Small intestine (tissue), 7 donors: ENCODE results near the gene CLEC19A. TPM values are rescaled to one million over a fixed set of nuclear protein-coding genes. Genes with fewer than 3 reads are reported as not detected.
A peak's percentile ranks its signal among the peaks of the same experiment; 100 is the strongest.

Experiments used
- DNase-seq, 2 donors: peaks; one replicate each; pipeline versions ENCODE4 v3.0.0 to v3.0.0-alpha.2; 2013
- FAIRE-seq: peaks from 2 replicates; lab custom pipeline; 2012; peaks lifted over from hg19 to GRCh38; lab: Jason Lieb, UNC
- H3K27ac ChIP-seq, 3 donors: one replicate each; pipeline ENCODE4 v1.5.1; 2013; ENCODE audit warnings: low read length in 2 of 3, mild to moderate bottlenecking in 2 of 3, control low read depth in 1 of 3, inconsistent platforms in 1 of 3, low read depth in 1 of 3, moderate library complexity in 1 of 3
- H3K27me3 ChIP-seq, 3 donors: one replicate each; pipeline ENCODE4 v1.6.1; 2013; ENCODE audit warnings: low read length in 3 of 3, inconsistent platforms in 1 of 3; ENCODE audit not compliant: control insufficient read depth in 3 of 3, insufficient read depth in 3 of 3
- H3K36me3 ChIP-seq, 3 donors: one replicate each; pipeline ENCODE4 v1.6.1; 2013; ENCODE audit warnings: low read length in 3 of 3, inconsistent platforms in 1 of 3, low read depth in 1 of 3, mild to moderate bottlenecking in 1 of 3, moderate library complexity in 1 of 3; ENCODE audit not compliant: control insufficient read depth in 3 of 3, insufficient read depth in 2 of 3
- H3K4me1 ChIP-seq, 3 donors: one replicate each; pipeline ENCODE4 v1.6.1; 2013; ENCODE audit warnings: low read length in 2 of 3, inconsistent platforms in 1 of 3, low read depth in 1 of 3, mild to moderate bottlenecking in 1 of 3, moderate library complexity in 1 of 3; ENCODE audit not compliant: control insufficient read depth in 3 of 3, insufficient read depth in 2 of 3
- H3K4me3 ChIP-seq, 3 donors: one replicate each; pipeline ENCODE4 v1.5.1; 2013; ENCODE audit warnings: low read length in 3 of 3, control low read depth in 1 of 3, inconsistent platforms in 1 of 3, low read depth in 1 of 3, mild to moderate bottlenecking in 1 of 3, moderate library complexity in 1 of 3
- H3K9me3 ChIP-seq, 2 donors: one replicate each; pipeline ENCODE4 v1.6.1; 2013; ENCODE audit warnings: low read depth in 1 of 2, low read length in 1 of 2; ENCODE audit not compliant: control insufficient read depth in 2 of 2, insufficient read depth in 1 of 2
- WGBS, 3 donors: extraction: QIAGEN DNeasy Blood & Tissue Kit; methylation state at CpG; one replicate each; pipeline ENCODE4 v1.1.7; 2013; 5-methylcytosine and 5-hydroxymethylcytosine counted together
- polyA plus RNA-seq, 4 donors: library from polyadenylated mRNA; stranded (reverse) in 3 of 4; unstranded in 1 of 4; fragments of 200-250 nt in 3 of 4; fragments of 120-200 nt in 1 of 4; gene quantifications; one replicate each; pipeline versions ENCODE4 v1.2.1 to v1.2.3, GENCODE V29; 2013
- donor health status: healthy with polysubstance abuse.
- donor health status: control.
- donor health status: control.
- donor health status: Bipolar disorder and iron deficiency.
- donor health status: healthy.

The CLEC19A gene
- polyA plus RNA-seq, 4 donors = not detected

DNA sequence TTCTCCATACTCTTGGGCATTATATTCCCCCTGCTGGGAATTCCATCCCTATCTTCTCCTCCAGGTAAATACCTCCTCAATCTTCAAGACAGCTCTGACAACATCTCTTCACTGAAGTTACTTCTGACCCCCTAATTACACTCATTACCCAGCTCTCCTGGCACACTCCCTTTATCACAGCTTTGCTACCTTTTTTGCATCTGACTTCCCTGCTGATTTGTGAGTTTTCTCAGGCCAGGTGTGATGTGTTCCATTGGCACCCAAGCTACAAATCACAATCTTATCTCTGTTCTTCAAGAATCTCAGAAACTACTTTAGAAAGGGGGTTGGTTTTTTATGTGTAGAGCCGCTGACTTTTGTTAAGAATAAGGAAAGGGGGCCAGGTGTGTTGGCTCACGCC is 14.0 kb downstream of the CLEC19A start:
- no peaks in the 10 kb centered on the region for H3K4me1 ChIP-seq
- H3K27ac ChIP-seq = no peak overlapping the region
- no peaks in the 10 kb centered on the region for H3K27me3 ChIP-seq
- no peaks in the 10 kb centered on the region for H3K9me3 ChIP-seq
- DNase-seq = no peak
- no peaks in the 10 kb centered on the region for H3K36me3 ChIP-seq
- no peak overlapping the region for H3K4me3 ChIP-seq
- no peak for FAIRE-seq
- WGBS, 3 donors = 55 to 79% (median 56%) methylated on average over 2 of the region's 2 CpGs

DNA sequence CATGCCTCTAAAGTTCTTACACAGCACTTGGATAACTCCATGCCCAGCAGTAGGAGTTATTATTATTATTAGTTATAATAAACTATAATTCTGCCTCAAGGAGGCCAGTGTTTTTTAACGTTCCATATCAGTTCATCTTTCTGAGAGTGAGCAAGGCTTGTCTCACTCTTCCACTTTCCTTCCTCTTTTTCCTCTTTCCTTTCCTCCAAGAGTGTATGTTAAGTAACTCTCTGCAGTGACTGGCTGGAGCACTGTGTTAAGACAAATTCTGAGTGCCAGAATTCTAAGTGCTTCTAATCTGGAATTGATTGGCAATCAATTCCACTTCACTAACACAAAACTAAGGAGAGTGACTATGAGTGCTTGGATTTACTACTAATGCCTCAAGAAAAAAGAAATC is 16.4 kb downstream of the CLEC19A start:
- FAIRE-seq = no peak
- Histone ChIP-seq H3K27me3 (no peaks in the 10 kb centered on the region), H3K4me3 (no peak overlapping the region), H3K36me3 (no peaks in the 10 kb centered on the region), H3K4me1 (no peaks in the 10 kb centered on the region), H3K27ac (no peak overlapping the region), H3K9me3 (no peaks in the 10 kb centered on the region)
- WGBS, 3 donors = 0 to 43% (median 27%) methylated on average over 1 of the region's 1 CpG
- DNase-seq = no peak

DNA sequence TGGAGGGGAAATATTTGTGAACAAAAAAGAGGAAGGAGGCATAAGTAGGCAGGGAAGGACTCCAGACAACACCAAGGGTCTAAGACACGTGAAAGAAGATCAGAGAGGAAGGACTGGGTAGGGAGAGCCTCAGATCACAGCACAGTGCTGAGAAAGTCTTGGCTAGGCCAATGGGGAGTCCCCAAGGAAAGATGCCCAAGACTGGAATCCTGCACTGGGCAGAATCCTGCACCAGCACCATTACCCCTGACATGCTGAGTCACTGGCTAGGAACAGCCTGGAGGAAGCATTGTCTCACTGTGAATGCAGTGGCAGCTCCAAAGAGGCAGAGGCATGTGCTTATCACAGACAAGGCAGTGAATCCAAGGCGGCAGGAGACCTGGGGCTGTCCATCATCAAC is 19.2 kb downstream of the CLEC19A start:
- 32 to 65% (median 64%) methylated on average over 2 of the region's 2 CpGs for WGBS, 3 donors
- DNase-seq (no peak), FAIRE-seq (no peak)
- H3K9me3 ChIP-seq = no peaks in the 10 kb centered on the region
- H3K4me1 ChIP-seq = no peaks in the 10 kb centered on the region
- H3K36me3 ChIP-seq = no peaks in the 10 kb centered on the region
- no peak overlapping the region for H3K27ac ChIP-seq
- no peaks in the 10 kb centered on the region for H3K27me3 ChIP-seq
- no peak overlapping the region for H3K4me3 ChIP-seq

- DNase-seq = no peak
- H3K36me3 ChIP-seq = no peaks in the 10 kb centered on the region
- FAIRE-seq = no peak
- 86 to 96% (median 93%) methylated on average over 2 of the region's 2 CpGs for WGBS, 3 donors
- H3K27me3 ChIP-seq = no peaks in the 10 kb centered on the region
- H3K27ac ChIP-seq = no peak overlapping the region
- H3K9me3 ChIP-seq = no peaks in the 10 kb centered on the region
- H3K4me3 ChIP-seq = no peak overlapping the region
- H3K4me1 ChIP-seq = no peaks in the 10 kb centered on the region
Observed at GRCh38 chr16:19305443-19305842, 19.9 kb downstream of the CLEC19A start.

- FAIRE-seq (no peak), DNase-seq (peak in 1 of 2 donors; percentile 8)
- 68 to 80% (median 68%) methylated on average over 8 of the region's 8 CpGs for WGBS, 3 donors
Observed at GRCh38 chr16:19307587-19308241, 22.2 kb downstream of the CLEC19A start.

GRCh38 chr16:19308392-19308791 is 22.9 kb downstream of the CLEC19A start:
- Histone ChIP-seq H3K27ac (no peak overlapping the region), H3K36me3 (no peaks in the 10 kb centered on the region), H3K27me3 (no peaks in the 10 kb centered on the region), H3K4me1 (no peaks in the 10 kb centered on the region), H3K9me3 (no peaks in the 10 kb centered on the region), H3K4me3 (no peak overlapping the region)
- DNase-seq (no peak), FAIRE-seq (no peak)
- 47 to 67% (median 50%) methylated on average over 1 of the region's 1 CpG for WGBS, 3 donors

More at GRCh38 chr16:19307587-19308241, 22.2 kb downstream of the CLEC19A start:
- no peaks in the 10 kb centered on the region for H3K27me3 ChIP-seq
- H3K9me3 ChIP-seq = no peaks in the 10 kb centered on the region
- H3K4me1 ChIP-seq = no peaks in the 10 kb centered on the region
- no peak overlapping the region for H3K4me3 ChIP-seq
- H3K27ac ChIP-seq = no peak overlapping the region
- no peaks in the 10 kb centered on the region for H3K36me3 ChIP-seq

- WGBS, 3 donors = 80 to 85% (median 82%) methylated on average over 5 of the region's 5 CpGs
- FAIRE-seq (no peak), DNase-seq (no peak)
- Histone ChIP-seq H3K27me3 (no peaks in the 10 kb centered on the region), H3K9me3 (no peaks in the 10 kb centered on the region), H3K4me3 (no peak overlapping the region), H3K27ac (no peak overlapping the region), H3K36me3 (no peaks in the 10 kb centered on the region), H3K4me1 (no peaks in the 10 kb centered on the region)
Observed at GRCh38 chr16:19309178-19309577, 23.6 kb downstream of the CLEC19A start.

- Histone ChIP-seq H3K4me1 (no peaks in the 10 kb centered on the region), H3K36me3 (no peaks in the 10 kb centered on the region), H3K27ac (no peak overlapping the region), H3K4me3 (no peak overlapping the region), H3K27me3 (no peaks in the 10 kb centered on the region), H3K9me3 (no peaks in the 10 kb centered on the region)
- no peak for FAIRE-seq
- 78 to 94% (median 84%) methylated on average over 2 of the region's 2 CpGs for WGBS, 3 donors
- no peak for DNase-seq
Observed at GRCh38 chr16:19314718-19315425, 29.3 kb downstream of the CLEC19A start.
